ENCODE measurements around the gene ERVFRD-1.

DNA sequence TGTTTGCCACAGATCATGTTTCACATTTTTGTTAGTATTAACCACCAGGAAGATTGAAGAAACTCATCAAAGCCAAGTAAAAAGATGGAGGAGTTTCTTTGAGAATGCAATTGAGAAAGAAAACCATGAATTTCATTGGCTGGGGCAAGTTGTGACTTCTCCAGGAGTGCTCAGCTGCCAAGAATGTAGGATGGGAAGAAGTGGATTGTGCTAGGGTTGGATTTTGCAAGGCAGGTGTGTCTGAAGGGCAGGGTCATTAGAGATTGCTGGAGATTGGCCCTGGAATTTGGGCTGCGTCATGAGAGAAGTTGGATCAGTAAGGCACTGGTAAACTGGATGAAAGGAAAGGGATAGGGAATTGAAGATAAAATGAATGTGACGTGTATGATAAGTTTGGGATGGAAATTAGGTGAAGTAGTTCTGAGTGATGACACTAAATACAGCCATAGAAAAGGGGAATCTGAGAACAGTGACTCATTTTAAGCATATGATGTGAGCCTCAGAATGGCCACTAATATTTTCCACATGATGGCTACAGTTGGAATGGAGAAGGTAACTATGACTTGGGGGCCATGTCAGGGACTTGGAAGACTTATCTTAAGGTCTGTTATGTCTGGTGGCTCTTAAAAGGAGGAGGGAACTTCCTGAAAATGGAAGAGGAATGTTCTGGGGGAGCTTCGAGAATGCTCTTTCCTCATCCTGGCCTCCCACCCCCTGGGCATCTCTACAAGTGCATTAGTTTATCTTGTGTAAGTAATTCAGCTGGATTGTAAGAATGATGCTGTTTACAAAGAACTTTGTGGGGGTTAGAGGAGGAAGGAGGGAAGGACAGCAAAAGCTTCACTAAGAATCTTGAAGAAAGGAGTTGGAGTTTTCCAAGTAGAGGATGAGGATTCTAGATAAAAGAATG is 27.8 kb upstream of the ERVFRD-1 start:
- TF ChIP-seq, protein P1, sequence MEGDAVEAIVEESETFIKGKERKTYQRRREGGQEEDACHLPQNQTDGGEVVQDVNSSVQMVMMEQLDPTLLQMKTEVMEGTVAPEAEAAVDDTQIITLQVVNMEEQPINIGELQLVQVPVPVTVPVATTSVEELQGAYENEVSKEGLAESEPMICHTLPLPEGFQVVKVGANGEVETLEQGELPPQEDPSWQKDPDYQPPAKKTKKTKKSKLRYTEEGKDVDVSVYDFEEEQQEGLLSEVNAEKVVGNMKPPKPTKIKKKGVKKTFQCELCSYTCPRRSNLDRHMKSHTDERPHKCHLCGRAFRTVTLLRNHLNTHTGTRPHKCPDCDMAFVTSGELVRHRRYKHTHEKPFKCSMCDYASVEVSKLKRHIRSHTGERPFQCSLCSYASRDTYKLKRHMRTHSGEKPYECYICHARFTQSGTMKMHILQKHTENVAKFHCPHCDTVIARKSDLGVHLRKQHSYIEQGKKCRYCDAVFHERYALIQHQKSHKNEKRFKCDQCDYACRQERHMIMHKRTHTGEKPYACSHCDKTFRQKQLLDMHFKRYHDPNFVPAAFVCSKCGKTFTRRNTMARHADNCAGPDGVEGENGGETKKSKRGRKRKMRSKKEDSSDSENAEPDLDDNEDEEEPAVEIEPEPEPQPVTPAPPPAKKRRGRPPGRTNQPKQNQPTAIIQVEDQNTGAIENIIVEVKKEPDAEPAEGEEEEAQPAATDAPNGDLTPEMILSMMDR (IDR thresholded peaks at IDR 0.05; ENCODE audit: low read length) = no peak
- TF ChIP-seq EZH2 (IDR thresholded peaks at IDR 0.05; ENCODE audit: borderline replicate concordance, low read length) = no peak

Data from OCI-LY1 (cell line).